GM21576 (cell line): ENCODE results near the gene KLK6.

Source experiments
- ATAC-seq: cut with Tn5 transposase; IDR thresholded peaks from one replicate; pipeline ENCODE4 v1.9.1; 2021; ENCODE audit warnings: mild to moderate bottlenecking, moderate library complexity; ENCODE audit not compliant: unreplicated experiment

The KLK6 gene

GRCh38 chr19:50969413-50969760 is at the start of gene KLK6:
KLK6 (minus strand) TSS chr19:50969591; CDS start chr19:50968104, 1,487 bp downstream.
- no peak for ATAC-seq

GRCh38 chr19:51018745-51019543 is 49.6 kb upstream of the KLK6 start:
- ATAC-seq = no peak

- ATAC-seq = no peak
Observed at GRCh38 chr19:51016798-51017683, 47.6 kb upstream of the KLK6 start.

GRCh38 chr19:51015691-51016267 is 46.4 kb upstream of the KLK6 start:
- no peak for ATAC-seq

GRCh38 chr19:51014242-51014641 is 44.9 kb upstream of the KLK6 start:
- no peak for ATAC-seq

- no peak for ATAC-seq
Observed at GRCh38 chr19:51012661-51013190, 43.3 kb upstream of the KLK6 start.

- ATAC-seq = no peak
Observed at GRCh38 chr19:51010066-51010795, 40.8 kb upstream of the KLK6 start.

- ATAC-seq = no peak
Observed at GRCh38 chr19:51009061-51009891, 39.9 kb upstream of the KLK6 start.

- no peak for ATAC-seq
Observed at GRCh38 chr19:51007488-51007887, 38.1 kb upstream of the KLK6 start.

GRCh38 chr19:51006406-51006805 is 37.0 kb upstream of the KLK6 start:
- ATAC-seq = no peak

- ATAC-seq = no peak
Observed at GRCh38 chr19:51005248-51005647, 35.9 kb upstream of the KLK6 start.

GRCh38 chr19:51003316-51003715 is 33.9 kb upstream of the KLK6 start:
- no peak for ATAC-seq

GRCh38 chr19:51002542-51003311 is 33.3 kb upstream of the KLK6 start:
- ATAC-seq = no peak

GRCh38 chr19:51002089-51002532 is 32.7 kb upstream of the KLK6 start:
- no peak for ATAC-seq

GRCh38 chr19:51001515-51001914 is 32.1 kb upstream of the KLK6 start, which contains the start of gene KLK8:
KLK8 (minus strand) TSS chr19:51001604; CDS start chr19:51001167, 437 bp downstream.
- no peak for ATAC-seq

- no peak for ATAC-seq
Observed at GRCh38 chr19:51000981-51001380, 31.6 kb upstream of the KLK6 start.

- ATAC-seq = no peak
Observed at GRCh38 chr19:51000426-51000825, 31.0 kb upstream of the KLK6 start.

GRCh38 chr19:50998686-50999085 is 29.3 kb upstream of the KLK6 start:
- no peak for ATAC-seq

- no peak for ATAC-seq
Observed at GRCh38 chr19:50998061-50998460, 28.7 kb upstream of the KLK6 start.
